CMK (cell line): ENCODE data around the gene NR1I3.
"Not testable (repeated sequence)": the region's sequence is repeated elsewhere in the genome, so short reads cannot be mapped to it uniquely, and the experiment has no call there.

ENCODE experiments used
- DNase-seq: peaks from one replicate; pipeline ENCODE4 v3.0.0-alpha.2; 2010; ENCODE audit warnings: low read depth

NR1I3 gene

GRCh38 chr1:161238039-161238473 lies at the start of gene NR1I3:
Gene NR1I3, minus strand, starts transcription at chr1:161238203. Its CDS starts 1,638 bp downstream, at chr1:161236565.
- DNase-seq: no peak

GRCh38 chr1:161287482-161288054 lies 49.6 kb upstream of the NR1I3 start:
- no peak for DNase-seq

- no peak for DNase-seq
These were observed 47.5 kb upstream of the NR1I3 start for GRCh38 chr1:161285521-161285920.

- no peak for DNase-seq
These were observed 47.1 kb upstream of the NR1I3 start for GRCh38 chr1:161285113-161285512.

- no peak for DNase-seq
These were observed 45.0 kb upstream of the NR1I3 start for GRCh38 chr1:161282991-161283390.

- no peak for DNase-seq
These were observed 36.9 kb upstream of the NR1I3 start for GRCh38 chr1:161274874-161275273.

- DNase-seq: no peak
These were observed 35.4 kb upstream of the NR1I3 start for GRCh38 chr1:161273402-161273801.

- DNase-seq: no peak
These were observed 29.3 kb upstream of the NR1I3 start for GRCh38 chr1:161267321-161267720.

- no peak for DNase-seq
These were observed 28.8 kb upstream of the NR1I3 start for GRCh38 chr1:161266836-161267235.

GRCh38 chr1:161266202-161266601 lies 28.2 kb upstream of the NR1I3 start:
- no peak for DNase-seq

- no peak for DNase-seq
These were observed 27.3 kb upstream of the NR1I3 start for GRCh38 chr1:161265305-161265704.

- no peak for DNase-seq
These were observed 23.5 kb upstream of the NR1I3 start for GRCh38 chr1:161261261-161262235.

- DNase-seq: no peak
These were observed 22.6 kb upstream of the NR1I3 start for GRCh38 chr1:161260376-161261260.

- no peak for DNase-seq
These were observed 21.8 kb upstream of the NR1I3 start for GRCh38 chr1:161259765-161260164.

GRCh38 chr1:161259345-161259702 lies 21.3 kb upstream of the NR1I3 start:
- DNase-seq: no peak

- no peak for DNase-seq
These were observed 20.7 kb upstream of the NR1I3 start, which contains the start of gene PCP4L1 for GRCh38 chr1:161258439-161259344. Gene PCP4L1, plus strand, starts transcription at chr1:161258745. Its CDS starts 230 bp downstream, at chr1:161258975.

- DNase-seq: not testable (repeated sequence)
These were observed 19.1 kb upstream of the NR1I3 start for GRCh38 chr1:161257109-161257508.

GRCh38 chr1:161255955-161256520 lies 18.0 kb upstream of the NR1I3 start:
- not testable (repeated sequence) for DNase-seq

GRCh38 chr1:161255302-161255701 lies 17.3 kb upstream of the NR1I3 start:
- DNase-seq: not testable (repeated sequence)

GRCh38 chr1:161251579-161251978 lies 13.6 kb upstream of the NR1I3 start:
- DNase-seq: no peak

GRCh38 chr1:161250829-161251228 lies 12.8 kb upstream of the NR1I3 start:
- no peak for DNase-seq
